ENCODE data around the gene HEATR5A.

DNA sequence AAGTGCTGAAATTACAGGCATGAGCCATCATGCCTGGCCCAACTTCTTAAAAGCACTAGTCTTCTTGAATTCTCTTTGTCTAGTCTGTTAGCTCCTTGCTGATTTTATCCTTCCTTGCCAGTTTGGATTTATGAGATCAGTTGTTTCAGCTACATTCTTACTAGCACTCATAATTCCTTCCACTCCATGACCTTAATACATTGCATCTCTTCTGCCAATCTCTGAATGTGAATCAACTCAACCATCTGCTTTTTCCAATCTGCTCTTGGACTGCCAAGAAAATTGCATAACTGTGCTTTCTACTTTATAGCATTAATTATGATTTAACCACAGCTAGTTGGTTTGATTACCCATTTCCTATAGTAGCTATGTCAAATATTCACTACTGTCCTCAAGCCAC, 14.9 kb upstream of the HEATR5A start:
- no peak for TF ChIP-seq TEAD4 (IDR thresholded peaks at IDR 0.05)
- no peak for TF ChIP-seq EP300 (IDR thresholded peaks at IDR 0.05; ENCODE audit: borderline replicate concordance)
- no peak for TF ChIP-seq TAF1 (IDR thresholded peaks at IDR 0.05; ENCODE audit: low read depth)
- TF ChIP-seq RAD21 (IDR thresholded peaks at IDR 0.05; ENCODE audit: low read depth) = no peak
- no peak for TF ChIP-seq YY1 (IDR thresholded peaks at IDR 0.05; ENCODE audit: low read depth)
- TF ChIP-seq, protein P1, sequence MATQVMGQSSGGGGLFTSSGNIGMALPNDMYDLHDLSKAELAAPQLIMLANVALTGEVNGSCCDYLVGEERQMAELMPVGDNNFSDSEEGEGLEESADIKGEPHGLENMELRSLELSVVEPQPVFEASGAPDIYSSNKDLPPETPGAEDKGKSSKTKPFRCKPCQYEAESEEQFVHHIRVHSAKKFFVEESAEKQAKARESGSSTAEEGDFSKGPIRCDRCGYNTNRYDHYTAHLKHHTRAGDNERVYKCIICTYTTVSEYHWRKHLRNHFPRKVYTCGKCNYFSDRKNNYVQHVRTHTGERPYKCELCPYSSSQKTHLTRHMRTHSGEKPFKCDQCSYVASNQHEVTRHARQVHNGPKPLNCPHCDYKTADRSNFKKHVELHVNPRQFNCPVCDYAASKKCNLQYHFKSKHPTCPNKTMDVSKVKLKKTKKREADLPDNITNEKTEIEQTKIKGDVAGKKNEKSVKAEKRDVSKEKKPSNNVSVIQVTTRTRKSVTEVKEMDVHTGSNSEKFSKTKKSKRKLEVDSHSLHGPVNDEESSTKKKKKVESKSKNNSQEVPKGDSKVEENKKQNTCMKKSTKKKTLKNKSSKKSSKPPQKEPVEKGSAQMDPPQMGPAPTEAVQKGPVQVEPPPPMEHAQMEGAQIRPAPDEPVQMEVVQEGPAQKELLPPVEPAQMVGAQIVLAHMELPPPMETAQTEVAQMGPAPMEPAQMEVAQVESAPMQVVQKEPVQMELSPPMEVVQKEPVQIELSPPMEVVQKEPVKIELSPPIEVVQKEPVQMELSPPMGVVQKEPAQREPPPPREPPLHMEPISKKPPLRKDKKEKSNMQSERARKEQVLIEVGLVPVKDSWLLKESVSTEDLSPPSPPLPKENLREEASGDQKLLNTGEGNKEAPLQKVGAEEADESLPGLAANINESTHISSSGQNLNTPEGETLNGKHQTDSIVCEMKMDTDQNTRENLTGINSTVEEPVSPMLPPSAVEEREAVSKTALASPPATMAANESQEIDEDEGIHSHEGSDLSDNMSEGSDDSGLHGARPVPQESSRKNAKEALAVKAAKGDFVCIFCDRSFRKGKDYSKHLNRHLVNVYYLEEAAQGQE (IDR thresholded peaks at IDR 0.05; ENCODE audit: low read depth) = no peak

Data from Ishikawa (cell line).